HG02642 (cell line): ENCODE measurements around the gene GCK.
A peak's percentile ranks its signal among the peaks of the same experiment; 100 is the strongest.

Source experiments
- ATAC-seq: cut with Tn5 transposase; IDR thresholded peaks from one replicate; pipeline ENCODE4 v1.9.1; 2021; ENCODE audit warnings: mild to moderate bottlenecking; ENCODE audit not compliant: unreplicated experiment, poor library complexity

Gene GCK

DNA sequence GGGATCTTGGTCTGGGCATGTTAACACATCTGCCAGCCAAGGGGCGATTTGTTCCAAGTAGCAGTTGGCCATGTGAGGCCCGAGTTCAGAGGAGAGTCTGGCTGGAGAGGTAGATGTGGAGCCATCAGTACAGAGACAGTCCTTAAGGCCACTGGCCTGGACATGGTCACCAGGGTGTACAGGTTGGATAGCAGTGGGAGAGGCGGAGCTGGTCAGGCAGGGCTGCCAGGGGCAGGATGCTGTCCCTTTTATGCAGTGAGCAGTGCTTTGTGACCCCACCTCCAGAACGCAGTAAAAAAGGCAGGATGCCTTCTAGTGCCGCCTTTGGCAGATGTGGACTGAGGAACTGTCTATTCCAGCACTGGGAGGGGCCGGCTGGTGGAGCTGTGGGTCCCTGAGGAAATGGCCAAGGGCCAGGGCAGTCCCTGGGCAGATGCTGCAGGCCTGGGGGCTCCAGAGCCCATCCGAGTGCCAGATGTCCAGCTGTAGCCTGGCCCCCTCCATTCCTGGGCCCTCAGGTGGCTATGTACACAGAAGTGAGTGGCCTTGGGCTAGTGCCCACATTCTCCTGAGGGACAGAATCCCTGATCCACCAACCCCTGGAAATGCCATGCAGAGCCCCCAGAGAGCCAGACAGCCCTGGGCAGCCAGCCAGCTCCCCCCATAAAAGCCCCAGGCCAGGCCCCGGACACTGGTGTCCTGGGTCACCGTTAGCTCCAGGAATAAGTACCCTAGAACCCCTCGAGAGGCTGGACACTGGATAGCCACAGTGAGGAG, 31.0 kb downstream of the GCK start:
- no peak for ATAC-seq

DNA sequence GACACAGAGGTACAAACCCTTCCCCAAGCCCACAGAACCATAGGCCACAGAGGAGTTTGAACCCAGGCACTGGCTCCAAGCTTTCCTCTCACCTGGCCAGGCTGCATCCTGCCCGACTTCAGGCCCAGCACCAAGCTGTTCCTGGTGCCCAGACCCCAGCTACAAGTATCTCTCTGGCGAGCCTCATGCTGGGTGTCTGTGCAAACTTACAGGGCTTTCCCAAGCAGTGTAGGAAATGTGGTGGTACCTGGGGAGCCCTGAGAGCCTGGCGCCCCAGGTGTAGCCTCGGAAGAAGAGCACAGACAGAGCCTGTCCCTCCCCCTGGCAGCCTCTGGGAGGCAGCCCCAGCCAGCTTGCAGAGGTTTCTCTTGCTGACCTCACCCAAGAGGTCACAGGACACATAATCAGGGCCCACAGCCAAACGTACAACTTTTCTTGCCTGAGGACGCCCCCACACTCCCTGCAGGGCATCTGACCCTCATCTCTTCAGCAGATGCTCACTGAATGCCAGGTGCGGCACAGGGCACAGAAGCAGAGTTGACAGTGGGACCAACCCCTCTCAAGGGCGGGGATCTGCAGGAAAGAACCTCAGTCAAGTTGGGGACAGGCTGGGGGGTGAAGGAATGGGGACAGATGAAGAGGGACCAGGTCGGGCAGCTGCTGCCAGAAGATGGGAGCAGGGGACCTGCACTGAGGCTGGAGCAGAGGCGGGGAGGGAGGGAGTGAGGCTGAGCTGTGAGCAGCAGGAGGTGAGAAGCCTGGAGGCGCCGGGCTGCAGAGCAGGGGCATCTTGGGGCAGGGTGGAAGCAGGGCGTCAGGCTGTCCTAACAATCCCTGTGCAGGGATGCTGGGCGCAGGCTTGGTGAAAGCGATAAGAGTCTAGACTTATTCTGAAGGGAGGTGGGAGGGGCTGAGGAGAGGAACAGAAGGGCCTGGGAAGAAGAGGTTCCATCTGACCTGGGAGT, 31.8 kb downstream of the GCK start:
- ATAC-seq: no peak

DNA sequence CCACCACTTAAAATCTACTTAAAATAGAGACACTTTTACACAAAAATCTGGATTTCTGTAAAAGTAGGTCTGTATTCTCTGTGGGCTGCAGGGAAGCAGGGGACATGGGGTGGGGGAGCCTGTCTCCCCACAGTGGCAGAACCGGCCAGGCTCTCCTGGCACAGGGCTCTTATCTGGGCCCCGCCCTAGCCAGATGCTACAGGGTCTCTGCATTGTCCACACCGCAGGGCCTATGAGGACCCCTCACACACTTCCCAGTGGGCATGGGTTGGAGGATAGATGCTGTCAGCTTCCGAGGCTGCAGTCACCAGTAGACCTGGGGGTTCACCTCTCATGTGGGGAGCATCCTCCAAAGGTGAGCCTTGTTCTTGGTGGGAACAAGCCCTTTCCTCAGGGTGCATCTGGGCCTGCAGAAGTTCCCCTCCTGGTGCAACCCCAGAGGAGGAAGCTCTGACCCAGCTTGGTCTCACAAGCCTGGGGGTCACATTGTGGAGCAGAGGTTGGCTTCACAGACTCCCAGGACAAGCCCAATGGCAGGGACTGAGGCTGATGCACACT, 32.7 kb downstream of the GCK start:
- ATAC-seq: no peak

- no peak for ATAC-seq
These were observed 33.8 kb downstream of the GCK start for GRCh38 chr7:44155191-44156185.

DNA sequence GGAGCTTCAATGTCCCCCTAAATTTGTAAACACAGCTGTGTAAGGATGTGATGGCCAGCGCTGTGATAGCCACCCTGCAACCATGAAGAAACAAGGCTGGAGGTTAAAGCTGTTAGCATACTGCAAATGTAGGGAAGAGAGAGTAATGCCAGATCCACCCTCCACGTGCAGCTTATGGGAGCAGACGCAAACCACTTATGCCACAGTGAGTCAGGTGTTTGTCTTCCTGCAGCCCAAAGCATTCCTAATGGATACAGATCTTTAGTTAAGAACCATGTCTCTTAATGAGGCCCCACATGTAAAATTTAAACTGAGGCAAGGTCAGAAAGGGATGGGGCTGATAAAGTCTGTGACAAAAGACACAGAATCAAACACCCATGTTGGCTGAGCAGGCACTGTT, 34.5 kb downstream of the GCK start:
- no peak for ATAC-seq

GRCh38 chr7:44153948-44154335, 35.3 kb downstream of the GCK start:
- ATAC-seq: no peak

- no peak for ATAC-seq
These were observed 36.0 kb downstream of the GCK start for GRCh38 chr7:44152971-44153947.

DNA sequence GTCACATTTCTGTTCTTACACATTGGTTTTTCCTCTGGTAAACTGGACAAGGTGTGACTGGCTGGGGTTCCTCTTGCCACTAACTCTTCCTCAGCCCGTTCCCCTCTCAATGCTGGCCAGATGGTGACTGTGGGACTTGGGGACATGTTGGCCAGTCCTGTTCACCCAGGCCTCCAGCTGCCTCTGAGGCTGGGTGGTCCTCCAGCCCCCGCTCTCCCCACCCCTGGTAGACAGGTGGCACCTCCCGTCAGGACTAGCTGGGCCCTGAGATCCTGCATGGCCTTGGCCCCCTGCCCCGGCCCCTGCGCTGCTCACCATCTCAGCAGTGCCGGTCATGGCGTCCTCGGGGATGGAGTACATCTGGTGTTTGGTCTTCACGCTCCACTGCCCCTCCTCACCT, 37.3 kb downstream of the GCK start:
- no peak for ATAC-seq

GRCh38 chr7:44150966-44151941, 38.0 kb downstream of the GCK start:
- no peak for ATAC-seq

GRCh38 chr7:44150466-44150832, 38.8 kb downstream of the GCK start:
- peak; percentile 38 for ATAC-seq

GRCh38 chr7:44149571-44150465, 39.4 kb downstream of the GCK start:
- ATAC-seq: no peak

DNA sequence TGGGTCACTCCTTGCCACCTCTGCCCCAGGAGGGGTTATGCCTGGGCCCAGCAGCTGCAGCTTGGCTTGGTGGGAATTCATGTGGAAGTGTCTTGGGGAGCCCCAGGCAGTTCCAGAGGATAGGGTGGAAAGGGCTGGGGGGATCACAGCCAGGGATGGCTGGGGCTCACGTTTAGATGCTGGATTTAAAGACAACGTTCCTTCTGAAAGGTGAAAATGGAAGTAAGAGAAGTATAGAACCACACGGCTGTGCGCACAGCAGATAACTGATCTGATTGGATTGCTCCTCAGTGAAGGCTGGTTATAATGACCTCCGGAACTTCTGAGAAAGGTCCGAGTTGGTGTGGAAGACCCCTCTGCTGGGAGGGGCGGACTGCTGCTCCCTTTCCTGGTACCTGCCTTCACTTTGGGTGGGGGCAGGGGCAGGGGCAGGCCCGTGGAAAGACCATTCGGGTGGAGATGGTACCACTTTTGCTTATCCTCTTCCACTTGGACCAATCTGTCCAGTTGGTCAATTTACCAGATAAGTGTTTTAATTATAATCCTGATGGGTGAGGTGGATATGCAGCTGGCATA, 40.2 kb downstream of the GCK start:
- ATAC-seq: no peak

- no peak for ATAC-seq
These were observed 41.1 kb downstream of the GCK start for GRCh38 chr7:44148166-44148565.

GRCh38 chr7:44147026-44147991, 41.9 kb downstream of the GCK start:
- ATAC-seq: no peak
